NOMO-1 (cell line): ENCODE data around the gene FAM13B.
"Not testable (repeated sequence)": the region's sequence is repeated elsewhere in the genome, so short reads cannot be mapped to it uniquely, and the experiment has no call there.

ENCODE experiments used
- DNase-seq, 2 experiments: peaks; one replicate each; lab custom pipeline; 2025; ENCODE audit not compliant: unreplicated experiment in 2 of 2; lab: John Stamatoyannopoulos, UW

The FAM13B gene

DNA sequence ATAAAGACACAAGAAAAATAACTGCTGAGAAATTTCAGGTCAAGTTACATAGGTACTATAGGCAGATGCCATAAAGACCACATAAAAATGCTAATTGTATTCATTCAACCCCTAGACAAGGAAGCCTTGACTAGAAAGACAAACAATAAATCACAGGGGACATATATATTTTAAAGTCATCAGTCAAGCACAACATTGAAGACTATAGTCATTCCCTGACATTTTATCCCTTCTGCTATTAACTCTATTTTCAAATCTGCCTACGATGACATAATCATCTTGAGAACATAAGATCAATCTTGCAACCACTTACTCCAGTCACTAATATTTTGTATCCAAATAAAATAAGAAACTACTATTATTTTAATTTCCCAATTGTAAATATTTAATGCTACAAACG is 38.3 kb downstream of the FAM13B start:
- no peak for DNase-seq

DNA sequence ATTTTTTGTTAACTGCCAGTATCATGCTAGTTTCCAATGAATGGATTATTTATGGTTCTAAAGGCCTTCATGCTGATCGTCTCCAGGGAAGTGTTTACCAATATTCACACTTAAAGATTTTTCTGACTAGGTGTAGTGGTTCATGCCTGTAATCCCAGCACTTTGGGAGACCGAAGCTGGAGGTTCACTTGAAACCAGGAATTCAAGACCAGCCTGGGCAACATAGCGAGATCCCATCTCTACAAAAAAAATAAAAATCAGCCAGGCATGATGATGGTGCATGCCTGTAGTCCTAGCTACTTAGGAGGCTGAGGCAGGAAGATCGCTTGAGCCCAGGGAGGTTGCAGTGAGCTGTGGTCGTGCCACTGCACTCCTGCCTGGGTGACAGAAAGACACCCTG is 43.5 kb downstream of the FAM13B start:
- no peak for DNase-seq

DNA sequence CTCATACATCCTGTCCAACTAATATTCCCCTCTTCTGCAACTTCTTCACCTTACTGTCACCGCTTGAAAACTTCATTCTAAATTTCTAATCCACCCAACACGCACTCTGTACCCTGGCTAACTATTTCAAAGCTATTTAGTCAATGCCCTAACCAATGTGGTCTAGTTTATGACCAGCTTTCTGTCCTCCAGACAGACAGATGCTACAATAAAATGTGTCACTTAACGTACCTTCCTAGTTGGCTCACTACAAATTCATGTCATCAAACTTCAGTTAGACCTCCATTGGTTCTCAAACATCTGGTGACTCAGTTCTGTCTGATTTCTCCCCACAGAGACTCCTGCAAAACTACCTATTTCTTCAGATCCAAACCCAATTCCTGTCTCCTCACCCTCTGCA is 57.7 kb downstream of the FAM13B start:
- no peak for DNase-seq

DNA sequence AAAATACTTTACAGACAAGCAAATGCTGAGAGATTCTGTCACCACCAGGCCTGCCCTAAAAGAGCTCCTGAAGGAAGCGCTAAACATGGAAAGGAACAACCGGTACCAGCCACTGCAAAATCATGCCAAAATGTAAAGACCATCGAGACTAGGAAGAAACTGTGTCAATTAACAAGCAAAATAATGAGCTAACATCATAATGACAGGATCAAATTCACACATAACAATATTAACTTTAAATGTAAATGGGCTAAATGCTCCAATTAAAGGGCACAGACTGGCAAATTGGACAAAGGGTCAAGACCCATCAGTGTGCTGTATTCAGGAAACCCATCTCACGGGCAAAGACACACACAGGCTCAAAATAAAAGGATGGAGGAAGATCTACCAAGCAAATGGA is 62.5 kb downstream of the FAM13B start:
- DNase-seq, result not testable (repeated sequence)

DNA sequence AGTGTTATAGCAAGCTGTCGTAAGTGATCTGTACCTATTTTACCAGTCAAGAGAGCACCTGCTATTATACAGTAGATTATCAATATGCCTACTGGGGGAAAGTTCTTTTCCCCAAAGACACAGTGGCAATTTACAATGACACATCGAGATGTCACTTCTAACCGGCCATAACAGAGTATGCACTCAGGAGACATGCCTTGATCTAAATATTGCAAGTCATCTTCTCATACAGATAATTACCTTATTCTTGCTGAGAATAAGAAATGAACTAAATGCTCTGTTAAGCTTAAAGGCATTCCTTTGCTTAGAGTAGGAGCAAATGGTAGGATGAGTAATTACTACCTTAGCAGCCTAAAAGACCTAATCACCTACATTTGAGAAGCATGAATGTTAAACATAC is 72.1 kb downstream of the FAM13B start:
- DNase-seq, result no peak

DNA sequence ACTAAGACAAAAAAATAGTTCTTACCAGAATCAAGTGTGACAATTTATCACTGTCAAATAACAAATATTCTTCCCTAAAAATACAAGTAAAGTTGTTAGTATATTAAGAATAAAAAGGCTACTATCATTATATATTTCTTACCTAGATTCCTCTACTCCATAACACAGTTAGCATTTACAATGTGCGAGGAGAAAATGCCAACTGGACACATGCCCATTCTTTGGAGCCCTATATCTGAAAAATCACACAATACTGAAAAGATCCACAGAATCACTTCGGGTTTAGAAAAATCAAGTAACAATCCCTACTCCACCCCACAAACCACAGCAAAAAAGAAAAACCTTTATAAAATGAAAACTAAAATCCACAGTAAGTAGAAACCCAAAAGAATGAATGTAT is 72.7 kb downstream of the FAM13B start:
- no peak for DNase-seq

DNA sequence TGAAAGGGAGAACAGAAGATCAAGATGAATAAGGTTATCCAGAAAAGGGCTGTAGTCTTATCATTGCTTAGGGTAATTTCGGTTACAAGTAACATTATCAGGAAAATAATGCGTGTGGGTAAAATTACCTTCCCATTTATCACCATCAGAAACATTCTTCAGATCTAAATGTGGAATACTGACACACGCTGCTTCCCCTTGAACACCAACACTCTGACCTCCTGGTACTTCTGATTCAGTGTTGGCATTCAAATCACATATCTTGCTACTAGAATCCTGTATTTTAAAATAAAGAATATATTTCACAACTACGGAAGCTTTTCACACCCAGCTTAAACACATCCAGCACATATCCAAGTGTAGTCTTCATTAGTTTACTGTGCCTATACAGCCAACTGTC is 73.4 kb downstream of the FAM13B start:
- no peak for DNase-seq

DNA sequence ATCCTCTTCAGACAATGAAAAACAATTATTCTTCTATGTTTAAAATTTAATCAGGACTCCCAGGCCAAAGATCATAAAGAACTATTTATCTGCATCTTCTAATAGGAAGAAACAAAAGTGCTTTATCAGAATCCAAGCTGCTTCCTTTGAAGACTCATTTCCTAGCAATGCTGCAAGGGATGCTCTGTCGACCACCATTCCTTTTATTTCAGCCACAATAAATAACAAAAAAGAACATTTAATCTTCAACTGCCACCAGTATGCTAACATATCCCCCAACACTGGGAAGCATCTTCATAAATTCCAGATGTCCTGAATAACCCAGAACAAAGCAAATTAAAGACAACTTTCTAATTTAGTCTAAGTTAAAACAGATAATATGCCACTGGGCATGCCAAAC is 74.9 kb downstream of the FAM13B start:
- no peak for DNase-seq

DNA sequence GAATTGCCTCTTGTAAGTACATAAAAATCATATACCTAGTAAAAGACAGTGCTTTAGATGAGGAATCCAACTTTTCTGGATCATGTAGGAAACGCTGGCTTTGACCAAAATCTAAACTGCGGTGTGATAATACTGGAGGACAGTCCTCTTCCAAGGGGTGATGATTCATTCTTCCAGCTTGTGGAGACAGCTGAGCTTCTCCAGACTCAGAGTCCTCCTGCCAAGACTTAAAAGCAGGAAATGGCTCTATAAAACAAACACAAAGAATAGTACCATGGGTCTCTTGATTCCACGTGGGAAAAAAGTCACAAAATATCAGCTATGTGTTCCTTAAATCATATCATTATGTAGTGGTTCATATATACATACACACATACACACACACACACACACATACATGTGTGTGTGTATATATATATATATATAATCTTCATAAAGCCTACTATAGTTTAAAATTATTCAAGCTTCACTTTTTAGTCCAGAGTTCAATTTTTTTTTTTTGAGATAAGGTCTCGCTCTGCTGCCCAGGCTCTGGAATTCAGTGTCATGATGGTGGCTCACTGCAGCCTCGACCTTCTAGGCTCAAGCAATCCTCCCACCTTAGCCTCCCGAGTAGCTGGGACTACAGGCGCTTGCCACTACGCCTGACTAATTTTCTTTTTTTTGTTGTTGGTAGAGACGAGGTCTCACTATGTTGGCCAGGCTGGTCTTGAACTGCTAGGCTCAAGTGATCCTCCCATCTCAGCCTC is 78.6 kb downstream of the FAM13B start:
- DNase-seq, result no peak

DNA sequence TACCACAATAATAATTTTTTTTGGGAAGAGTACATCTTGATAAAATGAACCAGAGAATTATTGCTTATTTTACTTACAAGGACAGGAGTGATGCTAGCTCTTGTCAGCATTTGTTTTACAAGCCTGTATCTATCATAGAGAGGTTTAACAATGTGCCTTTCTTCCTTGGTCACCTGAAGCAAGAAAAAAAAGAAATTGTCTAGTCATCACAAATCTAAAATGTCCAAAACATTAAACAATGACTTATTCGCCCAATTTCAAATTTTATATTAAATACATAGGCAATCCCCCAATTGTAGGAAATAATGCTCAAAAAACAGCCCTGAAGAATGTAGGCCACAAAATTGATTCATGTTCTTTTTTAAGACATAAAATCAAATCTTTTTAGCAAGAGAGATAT is 87.1 kb downstream of the FAM13B start:
- DNase-seq, result no peak

DNA sequence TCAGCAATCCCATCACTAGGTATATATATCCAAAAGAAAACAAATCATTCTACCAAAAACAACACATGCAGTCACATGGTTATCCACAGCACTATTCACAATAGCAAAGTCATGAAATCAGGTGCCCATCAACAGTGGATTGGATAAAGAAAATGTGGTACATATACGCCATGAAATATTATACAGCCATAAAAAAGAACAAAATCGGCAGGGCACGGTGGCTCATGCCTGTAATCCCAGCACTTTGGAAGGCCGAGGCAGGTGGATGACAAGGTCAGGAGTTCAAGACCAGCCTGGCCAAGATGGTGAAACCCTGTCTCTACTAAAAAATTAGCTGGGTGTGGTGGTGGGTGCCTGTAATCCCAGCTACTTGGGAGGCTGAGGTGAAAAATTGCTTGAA is 88.6 kb downstream of the FAM13B start:
- not testable (repeated sequence) for DNase-seq

DNA sequence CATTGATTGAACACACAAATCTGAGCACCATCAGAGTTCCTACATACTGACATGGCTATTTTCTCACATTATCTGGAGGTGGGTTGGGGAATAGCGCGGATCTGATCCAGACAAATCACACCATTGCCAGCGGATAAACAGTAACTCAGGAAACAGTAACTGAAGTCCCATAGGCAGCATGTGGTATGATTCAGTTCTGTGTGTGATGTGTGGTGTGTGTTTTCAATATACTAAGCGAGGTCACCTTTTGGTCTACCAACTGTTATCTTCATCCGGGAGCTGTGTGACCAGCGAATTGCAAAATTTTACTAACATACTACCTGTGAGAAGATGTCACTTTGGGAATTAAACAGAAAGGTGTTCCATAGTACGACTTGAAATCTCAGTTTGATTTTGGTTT is 93.5 kb downstream of the FAM13B start:
- no peak for DNase-seq

DNA sequence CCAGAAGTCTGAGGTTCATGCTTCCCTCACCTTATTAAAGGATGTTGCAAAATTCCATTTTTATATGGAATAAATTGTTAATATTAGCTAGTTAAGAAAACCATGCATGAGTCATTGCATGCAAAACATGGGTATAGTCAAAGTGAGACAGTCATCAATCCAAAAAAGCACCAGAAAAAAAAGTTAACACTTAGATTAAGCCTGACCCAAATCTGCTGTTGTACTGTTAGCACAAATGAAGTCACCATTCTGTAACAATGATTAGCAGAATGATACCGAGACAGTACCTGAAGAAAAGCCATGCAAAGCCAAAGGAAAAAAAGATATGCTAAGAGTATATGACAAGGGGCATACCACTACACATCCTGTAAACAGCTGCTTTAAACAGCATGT is 94.1 kb downstream of the FAM13B start:
- DNase-seq, result no peak

DNA sequence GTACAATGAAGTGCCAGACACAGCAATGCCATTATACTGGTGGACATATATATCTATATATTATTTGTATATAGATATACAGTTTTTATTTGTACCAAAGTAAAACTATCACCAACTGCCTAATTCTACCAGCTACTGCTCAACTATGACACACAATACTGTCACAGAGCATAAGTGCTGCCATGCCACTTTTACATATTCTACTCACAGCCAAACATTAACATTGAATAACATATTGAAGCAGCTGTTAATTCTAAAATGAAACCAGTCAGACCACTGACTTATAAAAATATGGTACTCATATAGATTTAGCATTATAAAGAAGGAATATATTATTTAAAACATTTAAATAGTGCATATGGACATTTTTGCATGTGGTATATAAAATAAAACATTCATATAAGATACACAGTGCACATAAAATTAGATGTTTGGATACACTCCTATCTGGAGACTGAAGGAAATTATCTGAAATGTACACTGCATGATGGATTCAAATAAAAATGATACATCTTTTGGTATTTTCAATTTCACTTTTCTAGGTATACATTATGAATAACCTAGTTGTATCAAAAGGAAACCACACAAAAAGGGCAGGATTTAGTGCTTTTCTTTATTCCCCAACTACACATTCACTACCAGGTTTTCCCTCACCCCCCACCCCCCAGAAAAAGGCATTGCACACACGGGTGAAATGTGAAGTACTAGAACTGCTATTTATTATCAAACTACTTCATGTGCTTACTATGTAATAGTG is 94.7 kb downstream of the FAM13B start:
- no peak for DNase-seq

DNA sequence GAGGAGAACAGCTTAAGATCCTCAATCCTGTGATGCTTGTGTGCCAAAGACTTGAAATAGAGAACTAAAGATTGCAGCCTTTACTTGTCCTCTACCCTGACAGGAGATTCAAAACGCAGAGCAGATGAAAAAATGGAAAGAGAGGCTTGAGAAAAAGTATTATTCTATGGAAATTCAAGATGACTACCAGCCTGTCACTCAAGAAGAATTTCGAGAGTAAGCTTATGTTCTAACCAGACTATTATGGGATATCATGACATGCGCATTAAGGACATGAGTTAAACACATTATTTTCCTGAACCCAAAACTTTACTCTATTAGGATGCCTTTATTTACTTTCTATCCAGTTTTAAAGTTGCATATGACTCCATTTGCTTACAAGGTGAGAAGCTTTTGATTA is 97.2 kb downstream of the FAM13B start:
- DNase-seq, result no peak

DNA sequence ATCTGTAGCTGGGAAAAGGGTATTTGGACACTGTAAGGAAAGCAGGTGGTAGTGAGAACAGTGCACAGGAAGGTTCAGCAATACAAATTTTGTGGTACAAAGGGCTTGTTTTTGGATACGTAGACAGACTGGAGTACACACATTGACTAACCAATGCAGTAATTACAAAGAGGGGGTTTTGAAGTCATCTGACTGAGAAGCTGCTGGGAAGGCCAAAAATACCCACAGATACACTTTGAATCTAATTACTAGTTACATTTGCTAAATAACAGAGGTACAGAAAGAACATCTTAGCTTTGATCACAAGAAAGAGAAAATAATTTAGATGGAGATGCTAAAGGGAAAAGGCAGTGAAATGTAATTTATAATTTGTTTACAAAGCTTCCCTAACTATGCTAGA is 97.7 kb downstream of the FAM13B start:
- DNase-seq, result no peak

DNA sequence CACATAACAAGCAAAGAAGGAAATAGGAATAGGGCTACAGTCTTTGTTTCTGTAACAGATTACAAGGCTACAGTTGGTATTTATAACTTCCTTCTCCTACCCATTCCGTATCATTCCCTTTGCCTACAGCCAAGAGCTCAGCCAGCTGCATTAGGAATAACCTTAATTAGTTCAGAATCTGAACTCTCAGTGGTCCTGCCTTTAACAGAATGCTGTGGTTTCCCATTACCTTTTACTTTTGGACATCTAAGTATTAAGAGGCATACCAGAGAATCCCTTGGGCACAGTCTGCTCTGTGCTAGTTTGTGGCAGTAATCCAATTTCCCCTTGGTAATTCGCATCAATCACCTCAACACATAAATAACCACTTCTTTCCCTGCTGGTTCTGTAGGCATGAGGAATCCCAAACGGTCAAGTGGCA is 99.4 kb downstream of the FAM13B start:
- no peak for DNase-seq

DNA sequence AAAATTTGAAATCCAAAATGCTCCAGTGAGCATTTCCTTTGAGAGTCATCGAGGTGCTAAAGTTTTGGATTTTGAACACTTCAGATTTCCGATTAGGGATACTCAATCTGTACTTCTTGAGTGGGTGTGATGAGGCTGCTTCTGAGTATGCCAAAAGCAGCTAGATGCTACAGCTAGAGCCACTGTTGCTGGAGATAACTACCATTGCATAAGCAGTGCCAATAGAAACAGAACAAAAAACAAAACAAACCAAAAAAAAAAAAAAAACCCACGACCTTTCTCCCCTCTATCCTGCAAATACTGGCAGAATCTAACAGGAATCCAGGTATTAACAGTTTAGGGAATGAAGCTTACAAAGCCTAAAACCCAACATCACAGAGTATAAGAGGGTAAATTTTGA is 100.1 kb downstream of the FAM13B start:
- DNase-seq, result no peak

DNA sequence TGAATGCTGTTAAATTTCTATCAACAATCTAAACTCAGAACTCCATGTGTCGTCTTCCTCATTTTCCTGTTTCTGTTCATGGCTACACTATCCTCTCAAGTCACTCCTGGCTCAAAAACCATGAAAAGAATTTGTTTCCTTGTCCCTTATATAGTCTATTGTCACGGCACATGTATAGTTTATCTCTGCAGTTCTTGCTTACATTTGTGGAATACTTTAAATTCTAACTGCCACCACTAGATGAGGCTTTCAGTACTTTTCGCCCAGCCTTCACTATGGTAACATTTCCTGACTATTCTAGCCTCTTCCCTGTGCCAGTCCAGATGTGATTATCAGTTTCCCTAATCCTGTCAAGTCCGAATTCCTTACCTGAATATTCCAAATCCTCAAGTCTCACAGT is 109.0 kb downstream of the FAM13B start:
- no peak for DNase-seq

DNA sequence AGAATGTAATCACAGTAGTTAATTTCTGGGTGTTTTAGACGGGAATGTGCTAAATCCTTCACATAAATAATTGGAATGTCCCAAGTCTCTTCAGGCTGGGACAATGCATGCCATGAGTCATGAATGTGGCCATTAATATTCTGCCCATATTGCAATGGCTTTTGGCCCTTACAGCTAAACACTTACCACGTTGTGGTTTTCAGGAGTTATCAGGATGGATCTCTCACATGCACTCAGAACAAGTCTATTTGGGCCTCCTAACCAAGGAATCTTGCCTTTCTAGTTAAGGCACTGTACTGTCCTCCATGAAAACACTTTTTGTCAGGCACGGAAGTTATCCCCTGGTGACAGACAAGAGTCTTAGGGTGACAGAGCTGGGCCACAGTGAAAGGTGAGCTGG is 110.9 kb downstream of the FAM13B start:
- DNase-seq, result no peak

DNA sequence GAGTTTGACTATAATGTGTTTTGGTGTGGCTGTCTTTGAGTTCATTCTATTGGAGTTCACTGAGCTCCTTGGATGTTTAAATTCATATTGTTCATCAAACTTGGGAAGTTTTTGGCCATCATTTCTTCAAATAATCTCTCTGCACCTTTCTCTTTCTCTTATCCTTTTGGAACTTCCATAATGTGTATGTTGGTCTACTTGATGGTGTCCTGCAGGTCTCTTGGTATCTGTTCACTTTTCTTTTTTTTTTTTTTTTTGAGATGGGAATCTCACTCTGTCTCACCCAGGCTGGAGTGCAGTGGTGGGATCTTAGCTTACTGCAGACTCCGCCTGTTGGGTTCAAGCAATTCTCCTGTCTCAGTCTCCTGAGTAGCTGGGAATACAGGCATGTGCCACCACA is 116.0 kb downstream of the FAM13B start:
- no peak for DNase-seq

DNA sequence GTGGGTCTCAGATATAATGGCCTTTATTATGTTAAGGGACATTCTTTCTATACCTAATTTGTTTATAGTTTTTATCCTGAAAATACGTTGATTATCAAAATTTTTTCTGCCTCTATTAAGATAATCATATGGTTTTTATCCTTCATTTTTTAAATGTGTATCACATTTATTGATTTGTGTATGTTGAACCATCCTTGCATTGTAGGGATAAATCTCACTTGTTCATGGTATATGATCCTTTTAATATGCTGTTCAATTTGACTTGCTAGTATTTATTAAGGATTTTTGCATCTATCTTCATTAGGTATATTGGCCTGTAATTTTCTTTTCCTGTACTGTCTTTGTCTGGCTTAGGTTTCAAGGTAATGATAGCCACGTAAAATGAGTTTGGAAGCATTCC is 118.1 kb downstream of the FAM13B start:
- DNase-seq, result no peak
